Activated T-helper 1 cell treated with anti-CD3 and anti-CD28 coated beads, Interleukin-2, amount 50 U/mL, for 16 hours (primary cell): ENCODE results near the gene CUBN.

ENCODE experiments used
- DNase-seq, 2 donors: peaks; one replicate each; pipeline ENCODE4 v3.0.0-alpha.2; 2020; ENCODE audit warnings: low read depth in 1 of 2, low spot score in 1 of 2

The CUBN gene

GRCh38 chr10:16954280-16955030 is 175.2 kb downstream of the CUBN start:
- no peak for DNase-seq

- no peak for DNase-seq
Measured at GRCh38 chr10:16953270-16953669, 176.3 kb downstream of the CUBN start.

- no peak for DNase-seq
Measured at GRCh38 chr10:16952610-16953009, 177.0 kb downstream of the CUBN start.

GRCh38 chr10:16952080-16952479 is 177.5 kb downstream of the CUBN start:
- DNase-seq, result no peak

GRCh38 chr10:16950656-16951601 is 178.7 kb downstream of the CUBN start:
- no peak for DNase-seq

GRCh38 chr10:16949816-16950215 is 179.8 kb downstream of the CUBN start:
- DNase-seq, result no peak

GRCh38 chr10:16948361-16948760 is 181.2 kb downstream of the CUBN start:
- DNase-seq, result no peak

GRCh38 chr10:16947069-16947468 is 182.5 kb downstream of the CUBN start:
- DNase-seq, result no peak

GRCh38 chr10:16945593-16945992 is 184.0 kb downstream of the CUBN start:
- no peak for DNase-seq

- DNase-seq, result no peak
Measured at GRCh38 chr10:16944986-16945385, 184.6 kb downstream of the CUBN start.

- DNase-seq, result no peak
Measured at GRCh38 chr10:16944402-16944801, 185.2 kb downstream of the CUBN start.

GRCh38 chr10:16943295-16944285 is 186.0 kb downstream of the CUBN start:
- no peak for DNase-seq

GRCh38 chr10:16942381-16943078 is 187.1 kb downstream of the CUBN start:
- no peak for DNase-seq

- no peak for DNase-seq
Measured at GRCh38 chr10:16941870-16942269, 187.7 kb downstream of the CUBN start.

GRCh38 chr10:16941067-16941466 is 188.5 kb downstream of the CUBN start:
- no peak for DNase-seq

- DNase-seq, result no peak
Measured at GRCh38 chr10:16938952-16939351, 190.7 kb downstream of the CUBN start.

GRCh38 chr10:16934461-16934860 is 195.2 kb downstream of the CUBN start:
- no peak for DNase-seq

GRCh38 chr10:16933783-16934182 is 195.8 kb downstream of the CUBN start:
- no peak for DNase-seq

- no peak for DNase-seq
Measured at GRCh38 chr10:16931930-16932329, 197.7 kb downstream of the CUBN start.

GRCh38 chr10:16930540-16930939 is 199.1 kb downstream of the CUBN start:
- DNase-seq, result no peak
